HG03378 (cell line): ENCODE data around the gene PRPF6.

Experiments used
- ATAC-seq: cut with Tn5 transposase; IDR thresholded peaks from one replicate; pipeline ENCODE4 v1.9.1; 2021; ENCODE audit warnings: mild to moderate bottlenecking, moderate library complexity; ENCODE audit not compliant: unreplicated experiment

Gene PRPF6, protein sequence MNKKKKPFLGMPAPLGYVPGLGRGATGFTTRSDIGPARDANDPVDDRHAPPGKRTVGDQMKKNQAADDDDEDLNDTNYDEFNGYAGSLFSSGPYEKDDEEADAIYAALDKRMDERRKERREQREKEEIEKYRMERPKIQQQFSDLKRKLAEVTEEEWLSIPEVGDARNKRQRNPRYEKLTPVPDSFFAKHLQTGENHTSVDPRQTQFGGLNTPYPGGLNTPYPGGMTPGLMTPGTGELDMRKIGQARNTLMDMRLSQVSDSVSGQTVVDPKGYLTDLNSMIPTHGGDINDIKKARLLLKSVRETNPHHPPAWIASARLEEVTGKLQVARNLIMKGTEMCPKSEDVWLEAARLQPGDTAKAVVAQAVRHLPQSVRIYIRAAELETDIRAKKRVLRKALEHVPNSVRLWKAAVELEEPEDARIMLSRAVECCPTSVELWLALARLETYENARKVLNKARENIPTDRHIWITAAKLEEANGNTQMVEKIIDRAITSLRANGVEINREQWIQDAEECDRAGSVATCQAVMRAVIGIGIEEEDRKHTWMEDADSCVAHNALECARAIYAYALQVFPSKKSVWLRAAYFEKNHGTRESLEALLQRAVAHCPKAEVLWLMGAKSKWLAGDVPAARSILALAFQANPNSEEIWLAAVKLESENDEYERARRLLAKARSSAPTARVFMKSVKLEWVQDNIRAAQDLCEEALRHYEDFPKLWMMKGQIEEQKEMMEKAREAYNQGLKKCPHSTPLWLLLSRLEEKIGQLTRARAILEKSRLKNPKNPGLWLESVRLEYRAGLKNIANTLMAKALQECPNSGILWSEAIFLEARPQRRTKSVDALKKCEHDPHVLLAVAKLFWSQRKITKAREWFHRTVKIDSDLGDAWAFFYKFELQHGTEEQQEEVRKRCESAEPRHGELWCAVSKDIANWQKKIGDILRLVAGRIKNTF

DNA sequence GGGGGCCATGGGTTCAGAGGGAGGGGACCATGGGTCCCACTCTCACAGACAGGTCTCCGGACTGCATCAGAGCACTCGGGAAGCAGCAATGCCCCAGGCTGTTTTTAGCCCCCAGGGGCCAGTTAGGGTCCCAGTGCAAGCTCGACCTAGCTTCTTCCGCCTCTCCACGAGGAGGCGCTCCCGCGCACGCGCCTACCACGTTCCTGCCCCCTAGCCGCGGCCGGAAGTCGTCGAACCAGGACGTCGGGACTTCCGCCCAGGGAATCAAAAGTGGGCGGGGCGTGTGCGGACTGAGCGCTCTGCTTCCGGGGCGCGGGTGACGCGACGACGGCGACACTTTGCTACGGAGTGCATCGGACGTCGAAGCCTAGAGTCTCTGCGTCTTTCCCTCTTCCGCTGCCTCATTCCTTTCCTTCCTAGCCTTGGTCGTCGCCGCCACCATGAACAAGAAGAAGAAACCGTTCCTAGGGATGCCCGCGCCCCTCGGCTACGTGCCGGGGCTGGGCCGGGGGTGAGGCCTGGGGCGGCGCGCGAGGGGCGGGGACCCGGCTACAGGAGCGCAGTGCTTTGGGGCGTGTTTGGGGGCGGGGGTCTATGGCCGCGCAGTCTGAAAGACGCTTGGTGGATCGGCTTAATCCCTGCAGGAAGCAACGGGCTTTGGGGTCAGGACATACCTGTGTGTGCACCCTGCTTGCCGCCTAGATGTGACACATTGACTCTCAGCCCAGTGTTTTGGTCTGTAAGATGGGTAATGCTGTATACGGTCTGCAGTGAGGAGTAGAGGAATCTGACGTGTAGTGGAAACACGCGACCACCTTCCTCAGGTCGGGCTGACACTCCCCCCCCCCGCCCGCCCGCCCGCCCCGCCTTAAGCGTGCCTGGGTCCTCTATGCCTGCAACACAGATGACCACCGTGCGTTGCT lies at the start of gene PRPF6:
TSS of gene PRPF6 (plus strand) at position 327 of the 923 bp plus-strand sequence. CDS start at position 441, 114 bp downstream.
- ATAC-seq: peak; percentile 48

DNA sequence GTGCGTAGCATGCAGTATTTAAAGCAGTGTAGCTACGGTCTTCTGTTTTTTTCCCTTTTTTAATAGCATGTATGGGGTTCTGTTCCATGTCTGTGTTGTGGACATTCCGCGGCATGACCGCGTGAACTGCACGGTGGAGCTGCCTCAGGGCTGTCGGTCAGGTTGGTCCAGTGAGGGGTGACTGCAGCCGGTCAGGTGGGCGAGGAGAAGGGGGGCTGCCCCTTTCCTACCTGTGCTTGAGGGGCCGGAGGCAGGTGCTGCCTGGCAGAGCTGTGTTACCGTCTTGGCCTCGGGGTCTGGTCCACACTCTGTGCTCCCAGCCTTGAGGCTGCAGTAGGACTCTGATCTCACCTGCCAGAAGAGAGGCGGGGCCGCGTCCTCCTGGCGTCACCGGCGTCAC lies 49.2 kb upstream of the PRPF6 start:
- no peak for ATAC-seq

DNA sequence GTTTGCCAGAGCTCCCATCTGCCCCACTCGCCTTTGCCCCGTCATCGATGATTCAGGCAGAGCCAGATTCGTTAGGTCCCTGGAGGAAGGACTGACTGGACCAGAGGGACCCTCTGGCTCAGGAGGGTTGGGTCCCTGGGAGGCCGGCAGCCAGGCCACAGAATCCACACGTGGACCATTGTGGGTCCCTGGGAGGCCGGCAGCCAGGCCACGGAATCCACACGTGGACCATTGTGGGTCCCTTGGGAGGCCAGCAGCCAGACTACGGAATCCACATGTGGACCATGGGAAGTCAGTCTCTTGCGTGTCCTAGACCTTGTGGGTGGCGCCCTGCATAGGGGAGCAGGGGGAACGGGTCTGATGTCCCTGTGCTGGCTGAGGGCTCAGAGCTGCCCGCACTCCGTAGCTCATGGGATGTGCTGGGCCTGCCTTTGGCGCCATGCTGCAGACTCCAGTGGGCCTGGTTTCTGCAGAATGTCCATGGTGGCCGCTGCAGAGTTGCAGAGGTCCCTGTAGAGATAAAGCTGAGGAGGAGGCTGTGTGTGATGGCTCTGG lies 48.2 kb upstream of the PRPF6 start:
- no peak for ATAC-seq

DNA sequence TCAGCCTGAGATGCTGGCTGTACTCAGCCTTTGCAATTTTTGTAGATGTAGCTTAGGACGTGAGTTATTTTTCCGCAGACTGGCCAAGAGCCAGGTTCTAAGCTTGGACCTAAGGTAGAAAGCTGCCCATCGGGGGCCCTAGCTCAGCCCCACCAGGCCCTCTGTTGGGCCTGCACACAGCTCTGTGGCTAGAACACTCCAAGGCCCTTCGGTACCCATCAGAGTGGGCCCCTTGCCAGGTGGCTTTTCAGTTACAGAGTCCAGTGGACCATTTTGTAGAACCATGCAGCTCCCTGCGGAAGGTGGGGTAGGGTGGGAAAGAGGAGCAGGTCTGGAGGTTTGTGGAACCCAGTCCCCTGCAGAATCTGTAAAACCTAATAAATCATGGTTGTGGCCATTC lies 47.3 kb upstream of the PRPF6 start:
- ATAC-seq: no peak

DNA sequence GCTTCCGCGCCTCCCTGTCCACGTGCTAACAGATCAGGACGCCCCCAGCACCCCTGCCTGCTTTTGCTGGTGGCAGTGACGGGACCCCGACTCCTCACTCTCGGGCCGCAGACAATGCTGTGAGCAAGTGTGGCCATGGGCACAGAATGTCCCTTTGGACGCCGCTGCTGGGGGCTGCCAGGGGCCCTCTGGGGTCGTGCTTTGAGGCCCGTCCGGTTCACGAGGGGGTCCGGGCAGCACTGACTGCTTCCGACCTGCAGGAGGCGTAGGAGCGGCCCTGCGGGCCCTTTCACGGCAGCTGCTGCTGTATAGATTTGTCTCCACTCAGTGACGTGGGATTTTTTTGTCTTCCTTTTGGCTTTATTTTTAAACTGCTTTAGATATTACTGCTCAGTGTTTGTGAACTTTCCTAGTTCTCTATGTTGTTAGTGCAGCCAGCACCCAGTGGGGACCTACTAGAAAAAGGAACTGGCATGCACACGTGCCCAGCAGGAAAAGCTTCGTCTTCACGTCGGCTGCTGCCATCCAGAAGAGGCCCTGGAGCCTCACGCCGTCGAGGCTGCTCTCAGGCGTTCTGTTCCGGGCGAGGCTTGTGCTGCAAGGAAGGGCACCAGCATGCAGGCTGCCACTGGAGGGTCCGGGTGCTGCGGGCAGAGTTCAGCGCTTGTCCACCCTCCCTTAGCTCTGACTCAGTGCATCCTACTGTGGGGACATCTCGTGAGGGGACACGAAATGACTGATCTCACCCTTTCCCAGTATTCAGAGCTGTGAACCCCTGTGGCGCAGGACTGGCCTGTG lies 46.5 kb upstream of the PRPF6 start:
- ATAC-seq: no peak

DNA sequence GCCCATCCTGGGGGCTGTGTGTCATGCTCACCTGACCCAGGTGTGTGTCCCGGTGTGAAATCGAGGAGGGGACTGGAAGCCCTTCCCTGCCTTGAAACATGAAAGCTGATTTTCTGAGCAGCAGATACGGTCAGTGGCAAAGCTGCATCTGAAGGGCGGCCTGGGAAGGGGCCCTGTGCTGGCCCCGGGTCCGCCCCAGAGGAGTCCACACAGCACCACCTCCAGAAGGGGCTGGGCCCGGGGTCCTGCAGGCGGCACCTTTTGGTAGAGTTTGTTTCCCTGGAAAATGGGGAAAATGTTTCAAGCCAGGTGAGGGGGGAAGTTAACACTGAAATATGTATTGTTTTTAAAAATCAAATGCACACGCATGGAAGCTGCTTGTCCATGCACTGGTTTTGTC lies 45.5 kb upstream of the PRPF6 start:
- ATAC-seq: no peak

DNA sequence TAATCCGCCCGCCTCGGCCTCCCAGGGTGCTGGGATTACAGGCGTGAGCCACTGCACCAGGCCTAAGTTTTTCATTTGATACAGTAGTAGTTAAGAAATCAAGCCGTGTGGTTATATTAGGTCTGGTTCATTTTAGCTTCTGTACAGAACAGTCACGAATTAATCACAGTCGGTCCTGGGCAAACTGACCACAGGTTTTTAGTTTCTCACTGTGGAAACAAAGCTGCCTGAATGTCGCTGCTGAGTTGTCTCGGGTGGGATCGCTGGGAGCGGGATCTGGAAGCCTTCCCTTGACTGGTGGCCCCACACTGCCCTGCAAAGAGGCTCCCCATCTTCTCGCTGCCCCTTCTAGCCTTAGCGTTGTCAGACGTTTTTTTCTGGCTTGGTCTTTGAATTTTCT lies 43.3 kb upstream of the PRPF6 start:
- ATAC-seq: no peak

DNA sequence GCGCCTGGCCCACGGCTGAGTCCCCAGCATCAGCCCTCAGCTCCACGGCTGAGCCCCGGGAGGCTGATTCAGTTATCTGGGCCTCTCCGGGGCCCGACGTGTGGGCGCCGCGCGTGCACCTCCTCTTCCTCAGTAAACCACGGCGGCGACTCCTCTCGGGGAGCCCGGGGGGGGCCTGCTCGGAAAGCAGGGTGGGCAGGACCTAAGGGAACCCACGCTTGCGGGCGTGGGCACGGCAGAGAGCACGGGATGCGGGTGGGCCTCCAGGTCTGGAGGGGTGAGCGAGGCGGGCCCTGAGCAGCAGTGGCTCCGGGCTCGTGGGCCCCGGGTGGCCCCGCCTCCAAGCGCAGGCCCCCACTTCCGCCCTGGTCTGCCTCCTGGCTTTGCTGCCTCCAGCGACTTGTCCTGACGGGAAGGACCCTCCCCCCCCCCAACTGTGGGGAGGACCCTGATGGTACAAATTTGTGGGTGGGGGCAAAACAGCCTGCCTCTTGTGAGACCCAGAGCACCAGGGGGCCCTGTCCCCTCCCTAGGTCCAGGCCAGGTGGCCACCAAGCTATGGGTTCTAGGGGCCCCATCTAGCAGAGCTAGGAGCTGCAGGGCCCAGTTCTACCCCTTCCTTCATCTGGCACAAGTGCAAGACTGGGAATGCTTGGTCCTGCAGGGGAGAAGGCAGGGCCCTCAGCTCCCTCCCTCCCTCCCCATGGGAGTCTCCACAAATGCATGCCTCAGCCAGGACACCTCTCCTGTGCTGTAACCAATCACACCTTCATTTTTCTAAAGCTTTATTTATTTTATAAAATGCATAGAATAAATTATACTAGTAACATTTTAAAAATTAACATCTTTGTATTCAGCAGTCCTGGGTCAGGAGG lies 41.6 kb upstream of the PRPF6 start:
- ATAC-seq: no peak

DNA sequence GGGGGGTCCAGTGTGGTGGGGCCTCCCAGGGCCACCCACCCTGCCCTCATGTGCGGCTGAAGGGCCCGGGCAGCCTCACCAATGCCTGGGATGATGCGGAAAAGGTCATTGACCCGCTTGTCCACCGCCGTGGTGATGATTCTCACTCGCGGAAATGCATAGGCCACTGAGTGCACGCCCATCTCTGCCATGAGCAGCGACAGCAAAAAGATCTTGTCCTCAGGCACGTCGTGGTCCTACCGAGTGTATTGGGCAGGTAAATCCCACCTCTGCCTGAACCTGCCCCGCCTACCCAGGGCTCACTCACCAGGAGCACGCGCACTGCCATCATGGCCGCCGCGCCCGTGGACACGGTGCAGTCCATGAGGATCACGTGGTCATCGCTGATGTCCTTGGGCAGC lies 40.9 kb upstream of the PRPF6 start:
- ATAC-seq: no peak

DNA sequence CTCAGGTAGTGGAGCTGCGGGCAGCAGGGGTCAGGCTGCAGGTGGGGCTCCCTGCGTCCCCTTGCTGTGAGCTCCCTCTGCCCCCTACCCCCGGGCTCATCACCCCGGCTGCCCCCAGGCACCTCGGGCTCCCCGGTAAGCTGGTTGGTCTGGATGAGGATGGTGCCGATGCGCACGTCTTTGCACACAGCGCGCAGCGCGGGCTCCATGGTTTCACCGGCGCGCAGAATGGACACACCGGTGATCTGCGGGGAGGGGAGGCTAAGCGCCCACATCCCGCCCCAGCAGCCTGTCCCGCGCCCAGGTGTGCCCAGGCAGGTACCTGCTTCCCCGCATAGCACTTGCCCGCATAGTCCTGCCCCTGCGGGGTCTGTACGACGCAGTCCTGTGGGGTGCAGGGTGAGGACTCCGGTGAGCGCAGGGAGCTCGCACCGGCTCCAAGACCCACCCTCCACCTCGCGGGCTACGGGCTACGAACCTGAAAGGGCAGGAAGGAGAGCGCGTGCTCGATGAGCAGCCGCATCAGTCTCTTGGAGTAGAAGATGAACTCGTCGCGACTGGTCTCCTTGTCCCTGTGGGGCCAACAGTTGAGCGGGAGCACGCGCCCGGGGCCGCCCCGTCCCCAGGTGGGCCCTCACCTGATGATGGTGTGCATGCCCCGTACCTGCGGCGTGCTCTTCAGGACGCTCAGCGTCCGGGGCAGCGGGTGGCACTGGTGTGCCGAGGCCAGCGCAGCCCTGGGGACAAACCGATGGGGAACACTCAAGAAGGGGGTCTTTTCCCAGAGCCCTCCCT lies 40.3 kb upstream of the PRPF6 start:
- ATAC-seq: no peak

DNA sequence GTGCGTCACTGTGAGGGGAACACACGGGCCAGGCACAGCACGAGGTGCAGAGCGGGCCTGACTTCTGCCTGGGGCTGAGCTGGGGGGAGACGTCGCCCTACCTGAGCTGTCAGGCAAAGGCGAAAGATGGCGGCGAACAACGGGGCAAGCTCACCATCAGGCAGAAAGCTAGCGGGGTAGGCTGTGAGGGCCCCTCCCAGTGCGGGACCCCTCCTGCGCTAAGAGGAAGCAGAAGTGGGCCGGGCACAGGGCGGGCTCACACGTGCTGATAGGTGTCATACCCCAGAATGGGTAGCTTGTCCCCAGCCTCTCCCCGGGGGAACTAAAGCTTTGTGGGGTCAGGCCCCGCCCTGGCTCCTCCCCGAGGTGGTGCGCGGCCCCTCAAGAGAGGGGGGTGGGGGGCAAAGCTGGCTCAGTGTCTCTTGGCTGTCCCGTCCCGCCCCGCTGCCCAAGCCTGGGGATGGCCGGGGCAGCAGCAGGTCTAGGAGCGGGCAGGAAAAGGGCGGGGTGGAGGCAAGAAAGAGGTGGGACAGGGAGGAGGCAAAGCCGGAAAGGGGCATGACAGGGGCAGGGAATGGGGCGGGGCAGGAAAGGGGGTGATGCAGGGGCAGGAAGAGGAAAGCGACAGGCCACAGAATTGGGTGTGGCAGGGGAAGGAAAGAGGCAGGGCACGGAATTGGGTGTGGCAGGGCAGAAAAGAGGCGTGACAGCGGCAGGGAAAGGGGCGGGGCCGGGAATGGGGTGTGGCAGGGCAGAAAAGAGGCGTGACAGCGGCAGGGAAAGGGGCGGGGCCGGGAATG lies 39.5 kb upstream of the PRPF6 start:
- ATAC-seq: no peak

DNA sequence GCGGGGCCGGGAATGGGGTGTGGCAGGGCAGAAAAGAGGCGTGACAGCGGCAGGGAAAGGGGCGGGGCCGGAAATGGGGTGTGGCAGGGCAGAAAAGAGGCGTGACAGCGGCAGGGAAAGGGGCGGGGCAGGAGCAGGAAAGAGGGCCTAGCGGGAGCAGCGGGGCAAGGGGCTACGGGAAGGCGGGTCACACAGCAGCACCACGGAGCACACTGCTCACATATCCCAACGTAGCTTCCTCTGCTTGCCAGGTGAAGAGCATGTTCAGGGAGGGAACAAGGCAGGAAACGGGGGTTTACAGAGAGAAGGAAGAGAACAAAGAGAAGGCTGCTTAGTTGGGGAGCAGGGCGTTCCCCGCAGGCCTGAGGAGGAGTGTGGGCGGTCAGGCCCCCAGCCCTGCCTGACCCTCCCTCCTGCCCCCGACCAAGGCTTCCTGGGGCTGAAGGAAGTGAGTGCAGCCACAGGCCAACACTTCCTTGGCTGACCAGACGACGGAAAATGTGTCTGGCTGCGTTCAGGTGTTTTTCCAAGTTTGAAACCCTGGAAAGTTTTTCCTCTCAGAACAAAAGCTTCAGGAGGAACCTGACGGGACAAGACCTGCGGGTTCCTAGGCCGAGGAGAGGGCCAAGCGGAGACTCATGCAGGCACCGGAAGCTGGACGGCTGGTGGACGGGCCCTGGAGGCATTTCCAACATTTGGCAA lies 38.5 kb upstream of the PRPF6 start:
- no peak for ATAC-seq

DNA sequence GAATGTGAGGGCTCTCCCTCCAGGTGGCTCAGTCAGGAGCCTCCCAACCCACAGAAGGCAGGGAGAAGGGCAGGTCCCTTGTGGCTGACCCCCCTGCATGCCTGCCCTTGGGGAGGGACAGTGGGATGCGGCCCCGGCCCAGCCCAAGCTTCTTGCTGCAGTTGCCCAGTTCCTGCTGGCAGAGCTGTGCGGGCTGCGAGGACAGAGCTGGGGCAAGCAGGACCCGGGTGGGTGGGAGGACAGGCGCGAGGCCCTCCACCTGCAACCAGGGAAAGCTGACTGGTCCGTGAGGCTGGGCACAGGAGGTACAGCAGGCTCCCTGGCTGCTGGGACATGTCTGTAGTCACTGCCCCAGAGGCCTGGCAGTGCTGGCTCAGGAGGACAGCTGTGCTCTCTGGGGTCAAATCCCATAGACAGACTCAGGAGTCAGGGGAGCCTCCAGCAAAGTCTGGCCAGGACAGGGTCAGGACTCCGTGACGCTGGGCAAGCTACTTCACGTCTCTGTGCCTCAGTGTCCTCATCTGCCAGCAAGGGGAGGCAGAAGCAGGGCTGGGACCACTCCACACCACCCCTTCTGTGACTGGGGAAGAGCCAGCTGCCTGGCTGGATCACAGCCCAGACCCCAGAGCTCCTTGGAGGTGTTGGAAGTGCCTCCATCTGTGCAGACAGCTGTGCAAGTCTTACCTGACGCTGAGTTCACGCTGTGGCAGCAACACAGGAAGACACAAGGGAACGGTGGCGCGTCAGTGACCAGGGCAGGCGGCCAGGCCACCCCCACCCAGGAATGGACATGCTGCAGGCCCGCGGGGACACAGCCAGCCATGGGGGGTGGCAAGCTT lies 37.7 kb upstream of the PRPF6 start:
- no peak for ATAC-seq

DNA sequence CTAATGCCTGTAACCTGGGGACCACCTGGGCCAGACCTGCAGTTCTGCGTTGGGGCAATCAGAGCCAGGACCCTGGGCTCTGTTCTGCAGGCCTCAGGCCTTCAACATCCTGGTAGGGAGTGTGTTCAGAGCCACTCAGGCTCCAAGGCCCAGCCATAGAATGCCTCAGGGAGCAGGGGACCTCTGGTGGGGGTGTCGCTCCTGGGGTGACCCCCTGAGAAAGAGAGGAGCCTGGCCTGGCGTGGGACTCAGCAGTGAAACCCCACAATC lies 37.2 kb upstream of the PRPF6 start:
- no peak for ATAC-seq

DNA sequence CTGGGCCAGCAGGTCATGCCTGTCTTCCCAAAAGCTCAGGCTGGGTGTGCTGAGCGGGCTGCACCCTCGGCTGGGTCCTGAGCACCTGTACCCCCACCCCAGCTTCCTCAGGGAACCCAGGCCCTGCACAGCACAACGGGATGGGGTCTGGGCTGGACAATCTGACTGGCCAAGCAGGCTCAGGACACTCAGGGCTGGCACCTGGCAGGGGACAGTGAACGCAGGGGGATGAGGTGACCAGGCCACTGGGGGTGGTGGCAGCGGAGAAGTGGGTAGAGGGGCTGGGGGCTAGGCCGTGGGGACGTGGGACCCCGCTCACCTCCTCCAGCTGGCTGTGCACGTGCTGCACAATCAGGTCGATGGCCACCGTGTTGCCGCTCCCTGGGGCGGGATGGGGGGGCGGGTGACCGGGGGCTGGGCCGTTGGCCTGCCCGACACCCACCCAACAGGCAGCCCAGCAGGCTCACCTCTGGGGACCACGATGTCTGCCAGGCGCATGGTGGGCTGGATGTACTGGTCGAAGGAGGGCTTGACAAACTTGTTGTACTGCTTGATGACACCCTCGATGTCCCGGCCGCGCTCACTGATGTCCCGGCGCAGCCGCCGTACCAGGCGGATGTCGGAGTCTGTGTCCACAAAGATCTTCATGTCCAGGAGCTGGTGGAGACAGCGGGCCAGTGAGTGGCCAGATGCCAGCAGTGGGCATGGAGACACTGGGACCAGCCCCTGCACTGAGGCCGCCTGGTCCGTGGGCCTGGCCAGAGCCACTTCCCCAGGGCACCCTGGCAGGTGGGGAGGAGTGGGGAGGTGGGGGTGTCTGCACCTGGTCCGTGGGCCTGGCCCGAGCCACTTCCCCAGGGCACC lies 36.6 kb upstream of the PRPF6 start:
- ATAC-seq: no peak
